Activated effector memory CD4-positive, alpha-beta T cell treated with anti-CD3 and anti-CD28 coated beads, Interleukin-2, amount 50 U/mL, for 16 hours (primary cell): Measurements from ENCODE around the gene BCL11B.

ENCODE experiments used
- DNase-seq: peaks from one replicate; pipeline ENCODE4 v3.0.0-alpha.2; 2020

The BCL11B gene

GRCh38 chr14:99236386-99237138 is 35.4 kb downstream of the BCL11B start:
- peak; percentile 66 for DNase-seq

GRCh38 chr14:99235582-99236320 is 36.2 kb downstream of the BCL11B start:
- DNase-seq, result peak; percentile 65

- peak; percentile 92 for DNase-seq
Measured at GRCh38 chr14:99234961-99235571, 36.9 kb downstream of the BCL11B start.

- peak; percentile 77 for DNase-seq
Measured at GRCh38 chr14:99234355-99234754, 37.6 kb downstream of the BCL11B start.

GRCh38 chr14:99233222-99234035 is 38.6 kb downstream of the BCL11B start:
- DNase-seq, result peak; percentile 68

- no peak for DNase-seq
Measured at GRCh38 chr14:99232714-99233214, 39.2 kb downstream of the BCL11B start.

- DNase-seq, result no peak
Measured at GRCh38 chr14:99231850-99232713, 39.9 kb downstream of the BCL11B start.

GRCh38 chr14:99231161-99231849 is 40.7 kb downstream of the BCL11B start:
- peak; percentile 74 for DNase-seq

- DNase-seq, result peak; percentile 93
Measured at GRCh38 chr14:99230208-99231151, 41.5 kb downstream of the BCL11B start.

- peak; percentile 78 for DNase-seq
Measured at GRCh38 chr14:99229654-99230207, 42.3 kb downstream of the BCL11B start.

GRCh38 chr14:99228760-99229159 is 43.2 kb downstream of the BCL11B start:
- peak; percentile 50 for DNase-seq

GRCh38 chr14:99226687-99227086 is 45.3 kb downstream of the BCL11B start:
- DNase-seq, result no peak

GRCh38 chr14:99225436-99226203 is 46.4 kb downstream of the BCL11B start:
- DNase-seq, result no peak

GRCh38 chr14:99224948-99225347 is 47.0 kb downstream of the BCL11B start:
- no peak for DNase-seq

GRCh38 chr14:99224116-99224910 is 47.7 kb downstream of the BCL11B start:
- DNase-seq, result no peak

- no peak for DNase-seq
Measured at GRCh38 chr14:99221445-99221844, 50.6 kb downstream of the BCL11B start.

- DNase-seq, result no peak
Measured at GRCh38 chr14:99217066-99217955, 54.7 kb downstream of the BCL11B start.
